OCI-LY3 (cell line): ENCODE measurements around the gene ERICH2.

ENCODE experiments used
- EZH2phosphoT487 ChIP-seq: fragments of 200-600 bp; shearing (Covaris generic); IDR thresholded peaks from 2 replicates; pipeline ENCODE4 v1.6.1; 2018; ENCODE audit warnings: antibody characterized with exemption, mixed run types, low read depth
- TF ChIP-seq, protein P1 (sequence below): fragments of 200-600, 300-600 bp; sonication (generic); IDR thresholded peaks from 2 replicates; pipeline ENCODE4 v1.5.1; 2014; ENCODE audit warnings: antibody characterized with exemption, low read length, low read depth

DNA sequence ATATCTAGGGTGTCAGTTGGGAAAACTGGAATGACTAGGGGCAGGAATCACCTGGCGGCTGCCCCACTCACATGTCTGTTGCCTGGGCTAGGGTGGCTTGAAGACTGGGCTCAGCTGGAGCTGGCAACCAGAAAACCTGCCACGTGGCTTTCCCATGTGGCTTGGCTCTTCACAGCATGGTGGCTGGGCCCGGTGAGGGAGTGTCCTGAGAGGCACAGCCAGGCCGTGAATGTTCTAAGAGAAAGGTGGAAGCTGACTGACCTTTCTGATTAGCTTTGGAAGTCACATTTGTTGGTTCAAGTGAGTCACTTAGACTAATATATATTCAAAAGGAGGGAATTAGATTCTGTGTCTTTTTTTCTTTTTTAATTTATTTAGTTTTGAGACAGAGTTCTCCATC, 32.4 kb upstream of the ERICH2 start:
- no peak for TF ChIP-seq EZH2phosphoT487
- TF ChIP-seq, protein P1, sequence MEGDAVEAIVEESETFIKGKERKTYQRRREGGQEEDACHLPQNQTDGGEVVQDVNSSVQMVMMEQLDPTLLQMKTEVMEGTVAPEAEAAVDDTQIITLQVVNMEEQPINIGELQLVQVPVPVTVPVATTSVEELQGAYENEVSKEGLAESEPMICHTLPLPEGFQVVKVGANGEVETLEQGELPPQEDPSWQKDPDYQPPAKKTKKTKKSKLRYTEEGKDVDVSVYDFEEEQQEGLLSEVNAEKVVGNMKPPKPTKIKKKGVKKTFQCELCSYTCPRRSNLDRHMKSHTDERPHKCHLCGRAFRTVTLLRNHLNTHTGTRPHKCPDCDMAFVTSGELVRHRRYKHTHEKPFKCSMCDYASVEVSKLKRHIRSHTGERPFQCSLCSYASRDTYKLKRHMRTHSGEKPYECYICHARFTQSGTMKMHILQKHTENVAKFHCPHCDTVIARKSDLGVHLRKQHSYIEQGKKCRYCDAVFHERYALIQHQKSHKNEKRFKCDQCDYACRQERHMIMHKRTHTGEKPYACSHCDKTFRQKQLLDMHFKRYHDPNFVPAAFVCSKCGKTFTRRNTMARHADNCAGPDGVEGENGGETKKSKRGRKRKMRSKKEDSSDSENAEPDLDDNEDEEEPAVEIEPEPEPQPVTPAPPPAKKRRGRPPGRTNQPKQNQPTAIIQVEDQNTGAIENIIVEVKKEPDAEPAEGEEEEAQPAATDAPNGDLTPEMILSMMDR: no peak
